ENCODE measurements around the gene CASKIN1.
"Not testable (repeated sequence)": the region's sequence is repeated elsewhere in the genome, so short reads cannot be mapped to it uniquely, and the experiment has no call there.

Gene CASKIN1

GRCh38 chr16:2155091-2155950 lies 41.1 kb downstream of the CASKIN1 start, which contains the start of gene TRAF7:
Gene TRAF7 (plus strand): TSS chr16:2155782. CDS start chr16:2163921, 8,139 bp downstream.
- ATAC-seq = peak; percentile 91 to 92

DNA sequence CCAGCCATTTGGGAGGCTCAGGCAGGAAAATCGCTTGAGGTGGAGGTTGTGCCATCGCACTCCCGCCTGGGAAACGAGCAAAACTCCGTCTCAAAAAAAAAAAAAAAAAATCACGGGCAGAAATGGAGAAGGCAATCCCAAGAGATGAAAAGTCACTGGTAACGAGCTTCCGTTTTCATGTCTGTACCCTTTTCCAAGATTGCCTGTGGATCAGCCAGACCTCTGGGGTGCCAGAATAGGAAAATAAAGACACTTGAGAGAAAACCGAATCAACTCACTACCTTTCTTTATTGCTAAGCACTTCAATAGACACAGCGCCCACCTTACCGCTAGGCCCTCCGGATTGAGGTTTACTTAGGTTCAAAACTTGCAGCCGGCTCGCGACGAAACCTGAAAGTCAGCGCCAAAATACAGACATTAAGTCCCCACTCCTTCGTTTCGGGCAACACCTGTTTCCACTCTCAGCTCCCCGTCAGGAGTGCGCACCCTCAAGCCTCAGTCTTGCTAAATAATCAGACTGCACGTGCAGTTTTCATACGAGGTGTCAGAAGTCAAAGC lies 41.8 kb downstream of the CASKIN1 start:
- ATAC-seq = no peak

- no peak for ATAC-seq
Measured at GRCh38 chr16:2152695-2153506, 43.5 kb downstream of the CASKIN1 start.

- ATAC-seq = no peak
Measured at GRCh38 chr16:2151188-2152091, 45.0 kb downstream of the CASKIN1 start.

DNA sequence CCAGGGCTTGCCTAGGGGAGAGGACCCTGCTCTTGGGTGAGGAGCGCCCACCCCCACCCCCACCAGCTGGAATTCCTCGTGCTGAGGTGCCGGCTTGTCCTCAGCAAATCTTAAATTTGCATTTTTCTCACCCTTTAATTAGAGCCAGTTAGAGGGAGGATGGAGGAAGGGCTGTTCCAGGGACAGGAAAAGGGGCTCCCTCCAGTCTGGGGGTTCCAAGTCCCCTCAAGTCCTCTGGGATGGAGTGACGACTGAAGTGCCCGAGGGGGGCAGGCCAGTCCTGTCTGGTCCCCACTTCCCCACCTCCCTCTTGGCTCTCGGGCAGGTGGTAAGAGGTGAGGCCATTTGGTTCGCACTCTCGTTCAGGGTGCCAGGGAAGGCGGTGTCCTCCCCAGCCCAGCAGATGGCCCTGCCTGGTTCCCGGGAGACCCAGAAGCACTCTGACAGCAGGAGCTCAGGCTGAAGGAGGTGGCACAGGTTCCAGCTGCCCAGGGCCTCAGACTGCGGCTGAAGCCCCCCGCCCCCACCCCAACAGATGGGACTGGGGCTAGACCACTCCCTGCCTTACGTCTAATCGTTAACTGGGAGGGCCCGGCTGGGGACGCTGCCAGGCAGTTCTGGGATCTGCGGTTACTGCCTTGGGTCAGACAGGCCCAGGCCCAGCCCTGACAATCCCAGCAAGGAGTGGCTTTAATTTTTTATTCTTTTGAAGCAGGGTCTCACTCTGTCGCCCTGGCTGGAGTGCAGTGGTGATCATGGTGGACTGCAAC lies 45.8 kb downstream of the CASKIN1 start:
- no peak for ATAC-seq

- ATAC-seq = no peak
Measured at GRCh38 chr16:2149630-2150417, 46.6 kb downstream of the CASKIN1 start.

DNA sequence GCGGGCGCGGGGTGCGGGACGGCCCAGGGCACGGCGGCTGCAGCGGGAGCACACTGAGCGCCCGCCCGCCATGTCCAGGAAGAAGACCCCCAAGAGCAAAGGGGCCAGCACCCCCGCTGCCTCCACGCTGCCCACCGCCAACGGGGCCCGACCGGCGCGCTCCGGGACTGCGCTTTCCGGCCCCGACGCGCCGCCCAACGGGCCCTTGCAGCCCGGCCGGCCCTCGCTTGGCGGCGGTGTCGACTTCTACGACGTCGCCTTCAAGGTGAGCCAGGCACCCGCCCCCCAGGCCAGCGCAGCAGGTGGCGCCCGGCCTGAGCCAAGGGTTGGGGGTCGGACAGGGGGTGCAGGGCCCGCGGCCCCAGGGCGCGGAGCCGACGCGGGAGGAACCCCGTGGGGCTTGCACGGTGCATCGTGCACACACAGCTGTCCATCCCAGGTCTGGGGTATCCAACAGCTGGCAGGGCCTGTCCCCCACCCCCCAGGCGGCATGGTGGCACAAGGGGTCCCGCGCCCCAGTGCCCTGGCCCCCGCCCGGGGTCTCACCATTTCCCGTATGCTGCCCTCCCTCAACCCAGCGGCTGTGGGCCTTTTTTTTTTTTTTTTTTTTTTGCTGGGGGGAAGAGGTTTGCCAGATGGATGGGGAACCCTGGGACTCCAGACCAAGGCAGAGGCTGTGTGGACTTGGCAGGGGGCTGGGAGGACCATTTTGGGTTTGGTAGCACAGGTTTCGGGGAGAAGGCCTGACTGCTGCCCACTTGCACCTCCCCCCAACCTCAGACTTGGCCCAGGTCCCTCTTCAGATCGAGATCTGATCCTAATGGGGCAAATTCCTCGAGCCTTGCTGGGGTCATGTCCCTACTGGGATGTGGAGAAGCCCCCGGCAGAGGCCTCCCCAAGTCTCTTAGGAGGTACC lies 47.4 kb downstream of the CASKIN1 start:
- ATAC-seq = peak; percentile 1 to 3

DNA sequence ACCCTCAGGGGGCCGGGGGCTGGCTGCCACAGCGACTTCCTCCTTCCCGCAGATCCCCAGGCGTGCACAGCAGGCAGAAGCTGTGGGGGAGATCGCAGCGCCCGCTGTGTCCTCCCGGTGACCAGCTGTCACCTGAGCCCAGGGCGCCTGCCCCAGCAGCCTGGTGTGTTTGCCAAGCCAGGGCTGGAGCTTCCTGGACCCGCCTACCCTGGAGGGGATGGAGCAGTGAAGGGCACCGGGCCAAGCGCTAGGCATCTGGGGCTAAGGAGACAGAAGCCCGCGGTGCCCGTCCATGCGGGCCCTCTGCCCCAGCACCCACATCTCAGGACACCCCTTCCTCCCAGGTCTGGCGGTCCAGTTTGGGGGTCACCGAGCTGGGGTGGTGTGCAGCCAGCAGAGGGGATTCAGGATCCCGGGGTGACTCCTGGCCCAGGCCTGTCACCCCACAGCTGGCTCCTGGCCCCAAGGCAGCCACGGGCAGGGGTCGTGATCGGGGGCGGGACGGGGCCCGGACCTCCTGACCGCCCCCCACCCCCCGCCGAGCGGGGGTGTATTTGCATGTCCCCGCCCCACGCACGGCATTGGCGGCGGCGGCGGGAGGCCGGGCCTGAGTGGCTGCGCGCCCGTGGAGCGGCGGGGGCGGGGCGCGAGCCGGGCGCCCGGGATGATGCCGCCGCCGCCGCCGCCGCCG lies 48.3 kb downstream of the CASKIN1 start, which contains the start of gene RAB26:
Gene RAB26, plus strand, starts transcription at position 645 of the 691 bp plus-strand sequence. CDS start 159 bp downstream, outside the sequence.
- ATAC-seq = peak; percentile 40 to 55

- no peak for ATAC-seq
Measured at GRCh38 chr16:2147378-2147777, 49.0 kb downstream of the CASKIN1 start.

GRCh38 chr16:2145843-2146242 lies 50.6 kb downstream of the CASKIN1 start:
- no peak for ATAC-seq

GRCh38 chr16:2143878-2144485 lies 52.4 kb downstream of the CASKIN1 start:
- ATAC-seq = no peak

- peak; percentile 40 to 50 for ATAC-seq
Measured at GRCh38 chr16:2142942-2143877, 53.2 kb downstream of the CASKIN1 start.

GRCh38 chr16:2135770-2136490 lies 60.5 kb downstream of the CASKIN1 start, which contains the start of gene PKD1:
Gene PKD1 (minus strand): TSS chr16:2135898. CDS start chr16:2135689, 209 bp downstream.
- ATAC-seq = peak; percentile 71 to 84

GRCh38 chr16:2135071-2135470 lies 61.3 kb downstream of the CASKIN1 start:
- not testable (repeated sequence) for ATAC-seq

DNA sequence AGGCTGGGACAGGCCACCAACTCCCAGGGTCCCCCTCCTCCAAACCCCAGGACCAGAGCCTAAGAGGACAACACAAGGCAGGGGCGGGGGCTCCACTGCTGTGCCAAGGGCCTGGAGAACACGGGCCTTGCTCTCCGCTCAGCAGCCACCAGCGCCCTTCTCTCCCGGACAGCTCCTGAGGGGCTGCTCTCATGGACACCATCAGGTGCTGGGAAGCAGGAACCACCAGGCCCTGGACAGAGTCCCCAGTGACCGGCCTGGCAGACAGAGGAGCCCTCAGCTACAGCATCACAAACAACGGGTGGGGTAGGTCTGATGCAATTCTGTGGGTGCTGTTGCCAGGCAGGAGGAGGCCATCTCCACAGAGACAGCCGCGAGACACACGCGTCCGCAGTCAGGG lies 62.6 kb downstream of the CASKIN1 start:
- not testable (repeated sequence) for ATAC-seq

DNA sequence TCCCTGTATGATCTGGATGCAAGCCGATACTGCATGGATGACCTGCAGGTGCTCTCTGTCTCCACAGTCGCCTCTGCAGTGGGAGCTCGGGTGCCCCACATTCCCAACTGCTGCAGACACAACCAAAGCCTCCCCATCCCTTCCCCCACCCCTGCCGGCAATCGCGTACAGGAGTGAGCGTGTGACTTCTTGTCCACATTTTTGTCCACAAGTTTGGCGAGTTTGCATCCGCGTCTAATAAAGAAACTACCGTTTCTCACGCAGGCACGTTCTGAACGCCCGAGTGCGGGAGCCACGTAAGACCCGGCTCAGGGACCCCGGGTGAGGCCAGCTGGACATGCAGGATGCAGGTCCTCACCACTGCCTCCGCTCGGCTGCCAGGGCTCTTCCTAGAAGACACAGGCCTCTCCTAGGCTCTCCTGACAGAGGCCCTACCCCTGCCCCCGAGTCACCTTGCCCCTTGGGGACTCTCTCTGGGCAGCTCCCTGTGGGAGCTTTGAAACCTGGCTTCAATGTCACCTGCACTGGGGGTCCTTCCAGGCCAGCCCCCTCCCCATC lies 66.4 kb downstream of the CASKIN1 start:
- ATAC-seq = not testable (repeated sequence)
